Measurements from ENCODE around the gene CLPX.
"Not testable (repeated sequence)": the region's sequence is repeated elsewhere in the genome, so short reads cannot be mapped to it uniquely, and the experiment has no call there.

The CLPX gene

GRCh38 chr15:65204931-65205660 lies 20.0 kb upstream of the CLPX start:
- no peak for DNase-seq

DNA sequence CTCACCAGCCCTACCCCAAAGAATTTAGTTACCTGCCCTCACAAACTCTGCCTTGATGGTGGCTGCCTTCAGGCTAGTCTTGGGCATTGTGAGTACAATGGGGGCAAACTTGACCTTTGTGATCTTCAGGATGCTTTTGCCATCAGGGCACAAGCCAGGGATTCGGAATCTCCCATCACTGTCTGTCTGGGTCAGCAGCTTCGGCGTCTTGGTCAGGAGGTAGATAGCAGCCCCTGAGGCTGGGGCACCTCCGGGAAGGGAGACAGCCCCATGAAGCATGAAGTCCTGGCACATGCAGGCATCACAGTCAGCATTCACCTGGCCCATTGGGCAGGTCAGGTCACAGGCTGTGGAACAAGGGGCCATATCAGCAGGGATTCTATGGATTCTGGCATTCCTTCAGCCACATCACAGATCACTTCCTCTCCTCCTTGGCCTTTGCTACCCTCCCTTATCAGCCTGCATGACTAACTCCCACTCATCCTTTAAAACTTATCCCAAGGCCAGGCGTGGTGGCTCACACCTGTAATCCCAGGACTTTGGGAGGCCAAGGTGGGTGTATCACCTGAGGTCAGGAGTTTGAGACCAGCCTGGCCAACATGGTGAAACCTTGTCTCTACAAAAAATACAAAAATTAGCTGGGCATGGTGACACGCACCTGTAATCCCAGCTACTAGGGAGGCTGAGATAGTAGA lies 19.2 kb upstream of the CLPX start:
- no peak for DNase-seq

DNA sequence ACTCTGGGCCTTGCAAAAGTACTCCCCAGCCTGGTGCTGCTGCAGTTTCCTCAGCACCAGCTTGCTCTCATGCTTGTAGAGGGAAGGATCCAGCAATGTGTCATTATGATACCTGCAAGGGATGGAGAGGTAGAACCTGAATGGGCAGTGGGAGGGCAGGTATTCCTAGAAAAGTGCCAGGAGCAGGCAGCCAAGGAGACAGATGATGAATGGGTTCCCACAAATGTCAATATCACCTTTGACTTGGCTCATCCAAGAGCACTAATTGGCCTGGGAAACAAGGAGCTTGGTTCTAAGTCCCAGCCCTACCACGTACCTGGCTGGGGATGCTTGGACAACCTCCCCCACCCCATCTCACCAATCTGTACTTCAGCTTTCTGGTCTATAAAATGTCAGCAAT lies 16.8 kb upstream of the CLPX start:
- DNase-seq, result no peak

GRCh38 chr15:65198571-65198970 lies 13.4 kb upstream of the CLPX start:
- no peak for DNase-seq

GRCh38 chr15:65197337-65197645 lies 12.1 kb upstream of the CLPX start:
- no peak for DNase-seq

DNA sequence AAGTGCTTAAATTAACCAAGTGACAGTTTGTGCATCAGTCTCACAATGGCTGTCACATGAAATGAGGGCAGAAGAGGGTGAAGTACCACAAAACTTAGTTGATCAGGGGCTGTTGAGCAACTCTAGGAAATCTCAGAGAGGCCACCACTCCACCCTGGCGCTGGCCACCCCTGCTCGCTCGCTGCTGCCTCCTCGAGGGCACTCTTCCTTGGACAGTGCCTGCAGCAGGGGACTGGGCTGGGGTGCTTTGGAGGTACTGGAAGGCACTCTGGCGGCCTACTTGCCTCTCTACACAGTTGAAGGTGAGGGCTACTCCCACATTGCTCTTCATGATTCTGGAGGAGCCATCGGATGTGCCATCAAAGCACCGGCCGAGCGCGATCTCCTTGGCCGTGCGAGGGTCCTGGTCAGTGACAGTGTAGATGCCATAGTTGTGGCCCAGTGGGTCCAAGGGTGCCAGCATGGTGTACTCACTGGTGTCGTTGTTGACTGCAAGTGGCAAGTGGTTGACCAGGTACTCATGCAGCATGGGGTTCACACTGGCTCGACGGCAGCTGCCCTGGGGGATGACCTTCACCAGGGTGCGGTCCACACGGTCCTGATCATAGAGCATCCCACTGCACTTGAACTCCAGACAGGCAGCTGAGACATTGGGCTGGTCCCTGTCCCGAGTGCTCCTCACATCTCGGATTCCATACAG lies 11.6 kb upstream of the CLPX start:
- no peak for DNase-seq

GRCh38 chr15:65195548-65195923 lies 10.4 kb upstream of the CLPX start:
- no peak for DNase-seq

GRCh38 chr15:65194826-65195547 lies 9.8 kb upstream of the CLPX start:
- no peak for DNase-seq

DNA sequence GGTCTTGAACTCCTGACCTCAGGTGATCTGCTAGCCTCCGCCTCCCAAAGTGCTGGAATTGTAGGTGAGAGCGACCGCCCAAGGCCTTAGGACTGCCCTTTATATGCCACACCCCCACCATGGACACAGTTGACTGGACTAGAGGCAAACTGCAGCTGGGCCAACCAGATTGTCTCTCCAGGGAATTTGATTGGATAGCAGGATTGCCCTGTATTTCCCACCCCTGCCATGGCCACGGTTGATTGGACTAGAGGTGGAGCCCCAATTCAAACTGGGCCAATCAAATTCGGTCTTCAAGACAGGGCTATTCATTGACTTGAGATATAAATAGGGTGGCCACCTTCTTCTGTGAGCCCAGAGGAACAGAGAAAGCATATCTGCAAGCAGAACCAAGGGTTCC lies 6.9 kb upstream of the CLPX start:
- no peak for DNase-seq

GRCh38 chr15:65189102-65189740 lies 4.1 kb upstream of the CLPX start:
- DNase-seq, result peak; percentile 80 to 87

- DNase-seq, result not testable (repeated sequence)
Measured at GRCh38 chr15:65188472-65188871, 3.3 kb upstream of the CLPX start.

DNA sequence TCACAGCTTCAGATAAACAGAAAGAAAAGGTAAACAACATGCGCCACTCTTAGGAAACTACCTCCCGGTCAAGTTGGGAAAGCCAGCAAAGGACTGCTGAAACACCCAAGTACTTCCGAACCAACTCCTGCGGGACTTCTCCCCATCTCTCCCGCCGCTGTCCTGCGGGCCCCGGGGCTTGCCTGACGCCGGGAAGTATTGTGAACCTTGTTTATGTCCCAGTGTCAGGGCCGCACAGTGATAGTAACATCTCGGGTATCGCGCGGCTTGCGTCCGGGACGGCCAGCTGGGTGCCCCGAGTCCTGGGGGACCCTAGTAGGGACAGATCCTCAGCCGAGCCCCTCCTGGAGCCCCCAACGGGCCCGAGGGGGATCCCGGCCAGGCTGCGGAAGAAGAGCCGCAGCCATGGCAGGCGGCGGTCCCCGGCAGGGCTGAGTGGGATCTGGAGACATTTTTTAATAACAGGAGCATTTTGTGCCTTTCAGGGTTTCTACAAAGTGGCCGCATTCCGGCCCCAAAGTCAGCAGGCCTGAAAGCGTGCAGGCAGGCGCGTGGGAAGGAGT lies 756 bp downstream of the CLPX start:
- DNase-seq, result peak; percentile 46 to 56

DNA sequence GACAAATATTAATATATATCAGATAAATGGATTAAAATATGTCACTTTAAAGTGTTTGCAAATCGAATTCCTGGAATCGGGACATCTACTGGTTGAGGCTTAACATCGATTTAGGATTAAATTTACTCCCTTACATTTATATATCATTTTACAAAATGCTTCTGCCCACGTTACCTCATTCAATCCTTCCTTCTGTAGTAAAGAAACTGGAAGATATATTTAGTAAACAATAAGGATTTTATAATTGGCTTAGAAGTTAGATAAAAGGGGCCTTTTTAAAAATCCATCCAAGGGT lies 1.3 kb downstream of the CLPX start:
- DNase-seq, result no peak

- no peak for DNase-seq
Measured at GRCh38 chr15:65182538-65182937, 2.6 kb downstream of the CLPX start.

GRCh38 chr15:65181582-65182353 lies 3.4 kb downstream of the CLPX start:
- DNase-seq, result not testable (repeated sequence)

DNA sequence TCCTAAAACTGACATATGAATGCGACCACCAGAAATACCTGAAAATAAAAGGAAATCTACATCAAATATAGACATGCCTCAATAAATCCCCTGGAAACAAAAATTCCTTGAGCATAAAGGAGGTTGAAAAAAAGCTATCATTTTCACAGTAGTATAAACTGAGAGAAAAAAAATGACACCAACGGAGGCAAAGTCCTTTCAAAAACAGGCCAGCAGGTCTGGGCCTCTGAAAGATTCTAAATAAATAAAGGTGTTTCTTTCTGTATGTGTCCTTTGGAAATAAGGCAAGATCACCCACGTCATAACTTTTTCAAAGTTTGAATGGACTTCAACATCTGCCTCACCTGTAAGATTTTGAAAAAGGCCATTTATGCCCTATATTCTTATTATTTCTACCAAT lies 5.0 kb downstream of the CLPX start:
- DNase-seq, result no peak

DNA sequence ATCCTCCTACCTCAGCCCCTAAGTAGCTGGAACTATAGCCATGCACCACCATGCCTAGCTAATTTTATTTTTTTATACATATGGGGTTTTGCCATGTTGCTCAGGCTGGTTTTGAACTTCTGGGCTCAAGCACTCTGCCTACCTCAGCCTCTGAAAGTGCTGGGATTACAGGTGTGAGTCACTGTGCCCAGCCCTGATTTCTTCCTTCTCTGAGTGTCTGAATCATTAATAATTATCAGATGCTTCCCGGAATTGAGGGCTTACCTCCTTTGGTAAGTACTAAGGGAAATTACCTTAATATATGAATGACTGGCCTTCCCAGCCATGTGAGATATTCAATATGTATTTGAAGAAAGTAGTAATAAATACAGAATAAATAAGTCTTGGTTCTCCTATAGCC lies 7.2 kb downstream of the CLPX start:
- no peak for DNase-seq

DNA sequence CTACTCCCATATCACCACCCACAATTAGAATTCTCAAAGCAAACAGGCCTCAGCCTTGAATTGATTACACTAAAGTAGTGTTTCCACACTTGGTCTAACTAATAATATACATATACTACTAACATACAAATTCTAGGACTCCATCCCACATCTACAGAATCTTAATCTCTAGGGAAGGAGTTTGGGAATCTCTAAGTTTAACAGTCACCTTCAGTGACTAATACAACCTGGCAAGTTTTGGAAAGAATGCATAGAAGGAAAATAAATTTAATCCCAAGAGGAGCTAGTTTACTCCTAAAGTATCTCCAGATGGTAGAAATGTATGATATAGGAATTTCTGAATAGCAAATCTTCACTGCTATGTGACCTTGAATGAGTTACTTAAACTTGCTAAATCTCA lies 9.1 kb downstream of the CLPX start:
- DNase-seq, result no peak

GRCh38 chr15:65175511-65175910 lies 9.6 kb downstream of the CLPX start:
- DNase-seq, result no peak

DNA sequence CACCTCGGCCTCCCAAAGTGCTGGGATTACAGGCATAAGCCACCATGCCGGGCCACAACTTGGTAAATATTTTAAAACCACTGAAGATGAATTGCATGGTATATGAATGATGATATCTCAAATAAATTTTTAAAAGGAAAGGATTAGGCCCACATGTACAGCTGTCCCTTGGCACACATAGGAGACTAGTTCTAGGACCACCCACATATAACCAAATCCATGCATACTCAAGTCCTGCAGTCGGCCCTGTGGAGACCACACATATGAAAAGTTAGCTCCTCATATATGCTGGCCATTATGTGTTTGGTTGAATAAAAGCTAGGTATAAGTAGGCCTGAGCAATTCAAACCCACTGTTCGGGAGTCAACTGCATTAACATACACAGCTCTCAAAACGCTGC lies 10.6 kb downstream of the CLPX start:
- no peak for DNase-seq

- DNase-seq, result no peak
Measured at GRCh38 chr15:65172531-65172930, 12.6 kb downstream of the CLPX start.

- no peak for DNase-seq
Measured at GRCh38 chr15:65171428-65171827, 13.7 kb downstream of the CLPX start.

Data from Kasumi-1 (cell line).